Smooth muscle cell (in vitro differentiated cells): ENCODE measurements around the gene RAMP2. TPM values are rescaled to one million over a fixed set of nuclear protein-coding genes. Genes with fewer than 3 reads are reported as not detected.

Experiments
- DNase-seq: peaks from one replicate; lab custom pipeline; 2025; ENCODE audit not compliant: unreplicated experiment; lab: John Stamatoyannopoulos, UW
- H2AFZ ChIP-seq: fragments of 200-600 bp; sonication (generic); 2 replicates; pipeline ENCODE4 v1.6.0; 2016; ENCODE audit warnings: antibody characterized with exemption, low read depth, mild to moderate bottlenecking
- H3F3A ChIP-seq: fragments of 200-600 bp; sonication (generic); 2 replicates; pipeline ENCODE4 v1.6.0; 2017; ENCODE audit warnings: antibody characterized with exemption, low read depth
- H3K27ac ChIP-seq: fragments of 200-600 bp; sonication (generic); 2 replicates; pipeline ENCODE4 v1.5.1; 2016; ENCODE audit warnings: low read depth, mild to moderate bottlenecking
- H3K27me3 ChIP-seq: fragments of 200-600 bp; sonication (generic); 2 replicates; pipeline ENCODE4 v1.6.1; 2016; ENCODE audit warnings: low read depth, mild to moderate bottlenecking
- H3K36me3 ChIP-seq: fragments of 200-600 bp; sonication (generic); 2 replicates; pipeline ENCODE4 v1.5.1; 2016; ENCODE audit warnings: low read depth
- H3K4me1 ChIP-seq: fragments of 200-600 bp; sonication (generic); 2 replicates; pipeline ENCODE4 v1.5.1; 2016; ENCODE audit warnings: low read depth
- H3K4me2 ChIP-seq: fragments of 200-600 bp; sonication (generic); 2 replicates; pipeline ENCODE4 v1.6.0; 2016; ENCODE audit warnings: mild to moderate bottlenecking
- H3K4me3 ChIP-seq: fragments of 200-600 bp; sonication (generic); 2 replicates; pipeline ENCODE4 v1.5.1; 2016; ENCODE audit warnings: mild to moderate bottlenecking
- H3K79me2 ChIP-seq: fragments of 200-600 bp; sonication (generic); 2 replicates; pipeline ENCODE4 v1.6.0; 2016; ENCODE audit warnings: low read depth, mild to moderate bottlenecking
- H3K9ac ChIP-seq: fragments of 200-600 bp; sonication (generic); 2 replicates; pipeline ENCODE4 v1.6.0; 2016; ENCODE audit warnings: low read depth
- H3K9me3 ChIP-seq: fragments of 200-600 bp; sonication (generic); replicated peaks from 2 replicates; pipeline ENCODE4 v1.5.1; 2016; ENCODE audit warnings: low read depth
- H4K20me1 ChIP-seq: fragments of 200-600 bp; sonication (generic); 2 replicates; pipeline ENCODE4 v1.6.0; 2016; ENCODE audit warnings: low read depth
- WGBS: methylation state at CpG from one replicate; pipeline ENCODE4 v1.1.7; 2016; ENCODE audit warnings: low lambda C conversion rate; 5-methylcytosine and 5-hydroxymethylcytosine counted together
- polyA plus RNA-seq: library from polyadenylated mRNA; unstranded; fragments of >200 nt; fragmentation: Nextera tagmentation; extraction: Ambion mirVana; gene quantifications from 2 replicates; pipeline ENCODE4 v1.2.1, GENCODE V29; 2016
- total RNA-seq: library from RNA; depleted of rRNA; stranded (reverse); fragments of >200 nt; gene quantifications from 2 replicates; pipeline ENCODE4 v1.2.3, GENCODE V29; 2014
- TF ChIP-seq, protein P1 (sequence below): fragments of 200-600 bp; sonication (generic); IDR thresholded peaks from 2 replicates; pipeline ENCODE4 v1.5.1; 2017; ENCODE audit warnings: borderline replicate concordance, mild to moderate bottlenecking, antibody characterized with exemption; ENCODE audit not compliant: insufficient read depth, poor library complexity, severe bottlenecking

The RAMP2 gene, protein sequence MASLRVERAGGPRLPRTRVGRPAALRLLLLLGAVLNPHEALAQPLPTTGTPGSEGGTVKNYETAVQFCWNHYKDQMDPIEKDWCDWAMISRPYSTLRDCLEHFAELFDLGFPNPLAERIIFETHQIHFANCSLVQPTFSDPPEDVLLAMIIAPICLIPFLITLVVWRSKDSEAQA
- 8.6 and 8.9 TPM in 2 replicates for total RNA-seq
- 22.0 and 25.7 TPM in 2 replicates for polyA plus RNA-seq

DNA sequence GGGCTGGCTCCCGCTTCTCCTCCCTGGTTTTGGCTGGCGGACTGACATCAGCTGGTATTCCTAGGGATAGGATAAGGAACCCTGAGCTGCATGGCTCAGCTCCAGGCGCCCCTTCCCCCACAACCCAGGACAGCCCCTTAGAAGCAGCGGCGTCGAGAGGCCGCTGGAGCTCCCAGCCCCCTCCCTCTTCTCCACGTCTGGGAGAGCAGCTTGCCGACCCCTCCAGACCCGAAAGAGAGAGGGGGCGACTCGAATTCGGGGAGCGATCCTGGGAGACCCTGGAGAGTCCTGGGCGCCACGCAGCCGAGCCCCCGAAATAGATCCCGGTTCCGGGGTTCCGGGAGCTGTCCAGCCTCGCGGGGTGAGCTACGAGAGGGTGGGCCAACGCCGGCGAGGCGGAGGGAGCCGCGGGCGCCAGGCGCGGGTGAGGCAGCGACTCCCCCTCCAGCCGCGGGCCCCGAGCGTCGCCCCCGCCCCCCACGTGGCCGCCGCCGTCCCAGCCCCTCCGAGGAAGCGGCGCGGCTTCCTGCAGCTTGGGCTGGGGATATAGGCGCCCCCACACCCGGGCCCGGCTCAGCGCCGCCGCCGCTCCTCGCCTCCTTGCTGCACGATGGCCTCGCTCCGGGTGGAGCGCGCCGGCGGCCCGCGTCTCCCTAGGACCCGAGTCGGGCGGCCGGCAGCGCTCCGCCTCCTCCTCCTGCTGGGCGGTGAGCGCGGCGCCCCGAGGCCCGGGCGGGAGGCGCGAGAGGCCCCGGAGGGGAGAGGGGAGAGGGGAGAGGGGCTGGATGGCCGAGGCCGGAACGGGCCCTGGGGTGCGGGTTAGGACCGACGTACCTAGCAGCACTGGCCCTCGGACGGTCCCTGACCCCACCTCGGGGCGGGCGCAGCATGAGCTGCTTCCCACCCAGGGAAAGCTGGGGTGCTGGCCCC is at the start of gene RAMP2:
Gene RAMP2, plus strand, starts transcription at position 576 of the 930 bp plus-strand sequence. Its CDS starts 35 bp downstream, at position 611.
- no peak within 1 kb of the TSS for H3K27ac ChIP-seq
- H4K20me1 ChIP-seq: no peaks in the 10 kb centered on the region
- no peaks in the 10 kb centered on the region for H3K36me3 ChIP-seq
- H3K4me3 ChIP-seq: peak within 1 kb of the TSS; percentile 58
- no peaks in the 10 kb centered on the region for H3K79me2 ChIP-seq
- peaks cover 8% of the 10 kb centered on the region for H3K27me3 ChIP-seq
- 6% methylated on average over 50 of the region's 92 CpGs for WGBS
- peak within 1 kb of the TSS; percentile 94 for H3K4me2 ChIP-seq
- H3K9ac ChIP-seq: no peak within 1 kb of the TSS
- TF ChIP-seq, protein P1, sequence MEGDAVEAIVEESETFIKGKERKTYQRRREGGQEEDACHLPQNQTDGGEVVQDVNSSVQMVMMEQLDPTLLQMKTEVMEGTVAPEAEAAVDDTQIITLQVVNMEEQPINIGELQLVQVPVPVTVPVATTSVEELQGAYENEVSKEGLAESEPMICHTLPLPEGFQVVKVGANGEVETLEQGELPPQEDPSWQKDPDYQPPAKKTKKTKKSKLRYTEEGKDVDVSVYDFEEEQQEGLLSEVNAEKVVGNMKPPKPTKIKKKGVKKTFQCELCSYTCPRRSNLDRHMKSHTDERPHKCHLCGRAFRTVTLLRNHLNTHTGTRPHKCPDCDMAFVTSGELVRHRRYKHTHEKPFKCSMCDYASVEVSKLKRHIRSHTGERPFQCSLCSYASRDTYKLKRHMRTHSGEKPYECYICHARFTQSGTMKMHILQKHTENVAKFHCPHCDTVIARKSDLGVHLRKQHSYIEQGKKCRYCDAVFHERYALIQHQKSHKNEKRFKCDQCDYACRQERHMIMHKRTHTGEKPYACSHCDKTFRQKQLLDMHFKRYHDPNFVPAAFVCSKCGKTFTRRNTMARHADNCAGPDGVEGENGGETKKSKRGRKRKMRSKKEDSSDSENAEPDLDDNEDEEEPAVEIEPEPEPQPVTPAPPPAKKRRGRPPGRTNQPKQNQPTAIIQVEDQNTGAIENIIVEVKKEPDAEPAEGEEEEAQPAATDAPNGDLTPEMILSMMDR: no peak
- no peaks in the 10 kb centered on the region for H3K9me3 ChIP-seq
- H2AFZ ChIP-seq: peak within 1 kb of the TSS; percentile 85
- no peak for DNase-seq
- H3F3A ChIP-seq: no peaks in the 10 kb centered on the region
- H3K4me1 ChIP-seq: no peaks in the 10 kb centered on the region

DNA sequence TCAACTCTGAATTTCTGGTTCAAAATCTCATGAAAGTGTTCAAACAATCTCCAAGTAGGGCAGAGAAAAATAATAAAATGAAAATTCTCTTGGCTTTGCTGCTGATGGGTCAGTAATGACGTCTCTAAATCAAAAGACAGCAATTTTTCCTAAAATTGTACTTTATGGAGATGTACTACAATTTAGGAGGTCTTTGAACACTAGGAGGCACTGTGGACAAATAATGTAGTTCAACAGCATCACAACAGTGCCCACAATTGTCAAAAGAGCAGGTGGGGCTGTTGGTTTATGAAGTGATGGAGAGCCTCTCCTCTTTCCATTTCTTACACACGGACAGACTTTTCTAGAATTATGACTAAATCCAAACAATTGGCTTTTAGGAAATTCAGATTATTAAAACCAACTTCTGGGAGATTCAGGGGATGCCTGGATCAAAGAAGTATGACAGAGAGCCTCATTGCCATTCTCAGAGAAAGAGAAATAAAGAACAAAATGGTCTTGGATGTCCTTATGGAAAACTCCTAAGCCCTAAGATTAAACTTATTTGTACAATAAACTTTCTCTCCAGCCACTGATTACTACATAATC is 39.9 kb upstream of the RAMP2 start:
- H3K4me3 ChIP-seq: no peak overlapping the region
- TF ChIP-seq, protein P1: peak; percentile 71
- no peaks in the 10 kb centered on the region for H3K27me3 ChIP-seq
- 55% methylated on average over 2 of the region's 2 CpGs for WGBS
- no peak overlapping the region for H2AFZ ChIP-seq
- no peak for DNase-seq
- H3F3A ChIP-seq: no peaks in the 10 kb centered on the region
- H3K9ac ChIP-seq: no peak overlapping the region
- H3K27ac ChIP-seq: no peak overlapping the region
- H3K36me3 ChIP-seq: no peaks in the 10 kb centered on the region
- no peak overlapping the region for H3K4me2 ChIP-seq
- no peaks in the 10 kb centered on the region for H3K4me1 ChIP-seq
- no peaks in the 10 kb centered on the region for H4K20me1 ChIP-seq
- H3K9me3 ChIP-seq: no peaks in the 10 kb centered on the region
- no peaks in the 10 kb centered on the region for H3K79me2 ChIP-seq

DNA sequence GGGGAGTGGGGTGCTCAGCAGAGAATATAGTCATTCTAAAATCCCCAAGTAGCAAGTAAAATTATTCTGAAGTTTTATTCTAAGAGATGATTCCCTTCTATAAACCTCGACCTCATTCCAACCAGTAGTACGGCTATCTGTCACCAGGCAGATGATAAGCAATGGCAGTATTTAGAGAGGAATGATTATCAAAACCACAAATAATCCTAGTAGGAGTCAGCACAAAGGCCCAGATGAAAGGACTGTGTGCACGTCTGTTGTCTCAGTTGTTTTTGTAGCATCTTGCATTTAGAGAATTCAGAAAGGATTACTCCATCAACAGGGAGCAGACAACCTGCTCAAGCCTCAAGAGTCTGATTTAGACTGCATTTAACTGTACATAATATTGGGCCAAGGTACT is 37.4 kb upstream of the RAMP2 start:
- H3K27me3 ChIP-seq: no peaks in the 10 kb centered on the region
- H4K20me1 ChIP-seq: no peaks in the 10 kb centered on the region
- H3K9me3 ChIP-seq: no peaks in the 10 kb centered on the region
- H3K27ac ChIP-seq: no peak overlapping the region
- H2AFZ ChIP-seq: no peak overlapping the region
- H3K36me3 ChIP-seq: no peaks in the 10 kb centered on the region
- no peak overlapping the region for H3K4me3 ChIP-seq
- DNase-seq: no peak
- TF ChIP-seq, protein P1: no peak
- no peaks in the 10 kb centered on the region for H3K4me1 ChIP-seq
- no peaks in the 10 kb centered on the region for H3F3A ChIP-seq
- no peak overlapping the region for H3K4me2 ChIP-seq
- H3K79me2 ChIP-seq: no peaks in the 10 kb centered on the region
- H3K9ac ChIP-seq: no peak overlapping the region
- WGBS: 71% methylated on average over 3 of the region's 3 CpGs
